Adrenal gland (tissue), 5 donors: ENCODE data around the gene OR56A1.

Experiments used
- POLR2A ChIP-seq, 2 donors: fragments of 450-650 bp; IDR thresholded peaks; one replicate each; pipeline ENCODE4 v1.6.1; 2017; ENCODE audit warnings: antibody characterized with exemption in 2 of 2, mild to moderate bottlenecking in 2 of 2, moderate library complexity in 1 of 2
- TF ChIP-seq, protein P1 (sequence below), 6 experiments: fragments of 450-650 bp in 4 of 6; fragments of 200-600 bp in 2 of 6; sonication (generic) in 1 of 6; IDR thresholded peaks; 1 replicate in 5 of 6; 2 replicates in 1 of 6; pipeline versions ENCODE4 v1.5.1 to v1.8.0; 2016 to 2021; ENCODE audit warnings: antibody characterized with exemption in 6 of 6, mild to moderate bottlenecking in 2 of 6, moderate library complexity in 1 of 6
- donor health status: DM: no; HTN: no; CAD: no.

DNA sequence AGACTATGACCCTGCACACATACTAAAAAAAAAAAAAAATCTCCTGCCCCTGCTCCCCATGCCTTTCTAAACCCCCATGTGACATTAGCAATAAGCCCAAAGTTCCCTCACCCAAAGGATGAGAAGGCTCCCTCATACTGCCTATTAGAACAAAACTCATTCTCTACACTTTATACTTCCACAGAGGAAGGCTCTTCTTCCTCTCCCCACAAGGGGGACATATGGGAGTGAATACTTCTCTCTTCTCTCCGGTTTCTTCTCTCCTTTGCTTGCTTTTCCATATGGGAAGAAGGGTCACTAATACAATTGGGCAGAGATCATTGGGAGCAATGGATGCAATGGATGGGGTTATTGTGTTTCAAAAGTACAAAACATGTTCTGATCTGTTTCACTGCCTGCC, 47.1 kb downstream of the OR56A1 start:
- TF ChIP-seq, protein P1, sequence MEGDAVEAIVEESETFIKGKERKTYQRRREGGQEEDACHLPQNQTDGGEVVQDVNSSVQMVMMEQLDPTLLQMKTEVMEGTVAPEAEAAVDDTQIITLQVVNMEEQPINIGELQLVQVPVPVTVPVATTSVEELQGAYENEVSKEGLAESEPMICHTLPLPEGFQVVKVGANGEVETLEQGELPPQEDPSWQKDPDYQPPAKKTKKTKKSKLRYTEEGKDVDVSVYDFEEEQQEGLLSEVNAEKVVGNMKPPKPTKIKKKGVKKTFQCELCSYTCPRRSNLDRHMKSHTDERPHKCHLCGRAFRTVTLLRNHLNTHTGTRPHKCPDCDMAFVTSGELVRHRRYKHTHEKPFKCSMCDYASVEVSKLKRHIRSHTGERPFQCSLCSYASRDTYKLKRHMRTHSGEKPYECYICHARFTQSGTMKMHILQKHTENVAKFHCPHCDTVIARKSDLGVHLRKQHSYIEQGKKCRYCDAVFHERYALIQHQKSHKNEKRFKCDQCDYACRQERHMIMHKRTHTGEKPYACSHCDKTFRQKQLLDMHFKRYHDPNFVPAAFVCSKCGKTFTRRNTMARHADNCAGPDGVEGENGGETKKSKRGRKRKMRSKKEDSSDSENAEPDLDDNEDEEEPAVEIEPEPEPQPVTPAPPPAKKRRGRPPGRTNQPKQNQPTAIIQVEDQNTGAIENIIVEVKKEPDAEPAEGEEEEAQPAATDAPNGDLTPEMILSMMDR (IDR thresholded peaks at IDR 0.05): no peak
- no peak for TF ChIP-seq POLR2A (IDR thresholded peaks at IDR 0.05)
